Adrenal gland (tissue), 5 donors: ENCODE measurements around the gene NOM1.

Experiments used
- CTCF ChIP-seq, 6 experiments: fragments of 450-650 bp in 4 of 6; fragments of 200-600 bp in 2 of 6; sonication (generic) in 1 of 6; IDR thresholded peaks; 1 replicate in 5 of 6; 2 replicates in 1 of 6; pipeline versions ENCODE4 v1.5.1 to v1.8.0; 2016 to 2021; ENCODE audit warnings: antibody characterized with exemption in 6 of 6, mild to moderate bottlenecking in 2 of 6, moderate library complexity in 1 of 6
- POLR2A ChIP-seq, 2 donors: fragments of 450-650 bp; IDR thresholded peaks; one replicate each; pipeline ENCODE4 v1.6.1; 2017; ENCODE audit warnings: antibody characterized with exemption in 2 of 2, mild to moderate bottlenecking in 2 of 2, moderate library complexity in 1 of 2
- donor health status: DM: no; HTN: no; CAD: no.

- TF ChIP-seq CTCF (IDR thresholded peaks at IDR 0.05) (no peak), POLR2A (IDR thresholded peaks at IDR 0.05) (no peak)
These were observed 21.7 kb upstream of the NOM1 start for GRCh38 chr7:156927571-156928405.
